Hepatocyte (in vitro differentiated cells): Measurements from ENCODE around the gene CD2. TPM values are rescaled to one million over a fixed set of nuclear protein-coding genes. Genes with fewer than 3 reads are reported as not detected.

ENCODE experiments used
- DNase-seq: peaks from one replicate; pipeline ENCODE4 v3.0.0-alpha.2; 2016; ENCODE audit warnings: low spot score
- H2AFZ ChIP-seq: fragments of 200-600 bp; sonication (generic); 2 replicates; pipeline ENCODE4 v1.6.0; 2016; ENCODE audit warnings: antibody characterized with exemption, mild to moderate bottlenecking
- H3K27ac ChIP-seq: fragments of 200-600 bp; sonication (generic); 2 replicates; pipeline ENCODE4 v1.5.1; 2016; ENCODE audit warnings: mild to moderate bottlenecking
- H3K27me3 ChIP-seq: fragments of 200-600 bp; sonication (generic); 2 replicates; pipeline ENCODE4 v1.6.1; 2016
- H3K36me3 ChIP-seq: fragments of 200-600 bp; sonication (generic); replicated peaks from 2 replicates; pipeline ENCODE4 v1.5.1; 2016; ENCODE audit warnings: low read depth; ENCODE audit not compliant: insufficient read depth
- H3K4me1 ChIP-seq: fragments of 200-600 bp; sonication (generic); 2 replicates; pipeline ENCODE4 v1.5.1; 2016; ENCODE audit warnings: mild to moderate bottlenecking, moderate library complexity; ENCODE audit not compliant: insufficient read depth
- H3K4me2 ChIP-seq: fragments of 200-600 bp; sonication (generic); 2 replicates; pipeline ENCODE4 v1.6.0; 2016
- H3K4me3 ChIP-seq: fragments of 200-600 bp; sonication (generic); 2 replicates; pipeline ENCODE4 v1.5.1; 2016; ENCODE audit warnings: mild to moderate bottlenecking
- H3K79me2 ChIP-seq: fragments of 200-600 bp; sonication (generic); 2 replicates; pipeline ENCODE4 v1.6.0; 2017; ENCODE audit warnings: mild to moderate bottlenecking
- H3K9me2 ChIP-seq: fragments of 200-600 bp; sonication (generic); replicated peaks from 2 replicates; pipeline ENCODE4 v1.6.0; 2017; ENCODE audit warnings: mild to moderate bottlenecking; ENCODE audit not compliant: insufficient read depth
- H3K9me3 ChIP-seq: fragments of 200-600 bp; sonication (generic); 2 replicates; pipeline ENCODE4 v1.5.1; 2016; ENCODE audit warnings: low read depth, mild to moderate bottlenecking
- H4K20me1 ChIP-seq: fragments of 200-600 bp; sonication (generic); 2 replicates; pipeline ENCODE4 v1.6.0; 2016; ENCODE audit warnings: mild to moderate bottlenecking; ENCODE audit not compliant: insufficient read depth, poor library complexity, severe bottlenecking
- CTCF ChIP-seq: fragments of 200-600 bp; sonication (generic); IDR thresholded peaks from 2 replicates; pipeline ENCODE4 v1.5.1; 2016; ENCODE audit warnings: antibody characterized with exemption, mild to moderate bottlenecking; ENCODE audit not compliant: poor library complexity
- EZH2 ChIP-seq: fragments of 200-600 bp; sonication (generic); IDR thresholded peaks from 2 replicates; pipeline ENCODE4 v1.6.1; 2016; ENCODE audit warnings: antibody characterized with exemption, mild to moderate bottlenecking, borderline replicate concordance
- EZH2phosphoT487 ChIP-seq: fragments of 200-600 bp; sonication (generic); IDR thresholded peaks from one replicate; pipeline ENCODE4 v1.6.1; 2018; ENCODE audit warnings: antibody characterized with exemption, mild to moderate bottlenecking, low read depth, moderate library complexity; ENCODE audit not compliant: unreplicated experiment, severe bottlenecking
- WGBS: methylation state at CpG from one replicate; pipeline ENCODE4 v1.1.6; 2016; ENCODE audit warnings: low lambda C conversion rate; ENCODE audit errors: missing lambda C conversion rate; 5-methylcytosine and 5-hydroxymethylcytosine counted together
- polyA plus RNA-seq: library from polyadenylated mRNA; unstranded; fragments of >200 nt; fragmentation: Nextera tagmentation; extraction: Ambion mirVana; gene quantifications from 2 replicates; pipeline ENCODE4 v1.2.1, GENCODE V29; 2016
- total RNA-seq: library from RNA; depleted of rRNA; stranded (reverse); fragments of >200 nt; gene quantifications from 2 replicates; pipeline ENCODE4 v1.2.3, GENCODE V29; 2014

Gene CD2
- total and polyA plus RNA-seq, 2 experiments from 2014 or later, result 0.08 to 0.13 TPM

- no peak overlapping the region for H3K4me3 ChIP-seq
- H3K27me3 ChIP-seq, result no peaks in the 10 kb centered on the region
- H2AFZ ChIP-seq, result no peak overlapping the region
- no peaks in the 10 kb centered on the region for H3K79me2 ChIP-seq
- TF ChIP-seq CTCF (no peak), EZH2 (no peak), EZH2phosphoT487 (no peak)
- no peak overlapping the region for H3K4me2 ChIP-seq
- WGBS, result 99% methylated on average over 6 of the region's 6 CpGs
- no peaks in the 10 kb centered on the region for H3K36me3 ChIP-seq
- no peaks in the 10 kb centered on the region for H3K4me1 ChIP-seq
- no peaks in the 10 kb centered on the region for H4K20me1 ChIP-seq
- no peak for DNase-seq
- no peak overlapping the region for H3K27ac ChIP-seq
- H3K9me3 ChIP-seq, result no peaks in the 10 kb centered on the region
- no peaks in the 10 kb centered on the region for H3K9me2 ChIP-seq
Observed at GRCh38 chr1:116740296-116740695, 13.9 kb upstream of the CD2 start.

- Histone ChIP-seq H3K9me3 (no peaks in the 10 kb centered on the region), H3K4me1 (no peaks in the 10 kb centered on the region), H3K79me2 (no peaks in the 10 kb centered on the region), H3K9me2 (no peaks in the 10 kb centered on the region), H3K27me3 (no peaks in the 10 kb centered on the region), H3K36me3 (no peaks in the 10 kb centered on the region), H4K20me1 (no peaks in the 10 kb centered on the region), H2AFZ (no peak overlapping the region), H3K4me3 (no peak overlapping the region), H3K4me2 (no peak overlapping the region), H3K27ac (no peak overlapping the region)
- TF ChIP-seq EZH2phosphoT487, result no peak
- TF ChIP-seq EZH2, result no peak
- TF ChIP-seq CTCF, result no peak
- DNase-seq, result no peak
- 100% methylated on average over 2 of the region's 2 CpGs for WGBS
Observed at GRCh38 chr1:116740746-116741145, 13.5 kb upstream of the CD2 start.

- H3K79me2 ChIP-seq, result no peaks in the 10 kb centered on the region
- H3K4me2 ChIP-seq, result no peak overlapping the region
- H3K4me3 ChIP-seq, result no peak overlapping the region
- no peaks in the 10 kb centered on the region for H3K4me1 ChIP-seq
- 96% methylated on average over 41 of the region's 42 CpGs for whole genome bisulfite sequencing
- H2AFZ ChIP-seq, result no peak overlapping the region
- no peak overlapping the region for H3K27ac ChIP-seq
- no peaks in the 10 kb centered on the region for H4K20me1 ChIP-seq
- H3K9me3 ChIP-seq, result no peaks in the 10 kb centered on the region
- no peaks in the 10 kb centered on the region for H3K36me3 ChIP-seq
- no peak for DNase-seq
- H3K27me3 ChIP-seq, result no peaks in the 10 kb centered on the region
- H3K9me2 ChIP-seq, result no peaks in the 10 kb centered on the region
- no peak for TF ChIP-seq EZH2phosphoT487
- TF ChIP-seq EZH2, result no peak
- TF ChIP-seq CTCF, result no peak
Observed at GRCh38 chr1:116741836-116742565, 12.2 kb upstream of the CD2 start.

- 95% methylated on average over 4 of the region's 4 CpGs for WGBS
- no peak overlapping the region for H2AFZ ChIP-seq
- no peaks in the 10 kb centered on the region for H4K20me1 ChIP-seq
- H3K9me2 ChIP-seq, result no peaks in the 10 kb centered on the region
- no peaks in the 10 kb centered on the region for H3K27me3 ChIP-seq
- TF ChIP-seq EZH2 (no peak), EZH2phosphoT487 (no peak), CTCF (no peak)
- no peaks in the 10 kb centered on the region for H3K4me1 ChIP-seq
- H3K79me2 ChIP-seq, result no peaks in the 10 kb centered on the region
- no peaks in the 10 kb centered on the region for H3K36me3 ChIP-seq
- no peak overlapping the region for H3K4me3 ChIP-seq
- no peak overlapping the region for H3K4me2 ChIP-seq
- DNase-seq, result no peak
- H3K9me3 ChIP-seq, result no peaks in the 10 kb centered on the region
- no peak overlapping the region for H3K27ac ChIP-seq
Observed at GRCh38 chr1:116743535-116743934, 10.7 kb upstream of the CD2 start.
